Measurements from ENCODE around the gene ACKR3. TPM values are rescaled to one million over a fixed set of nuclear protein-coding genes. Genes with fewer than 3 reads are reported as not detected.

The ACKR3 gene
- total RNA-seq, 1 donor, result 18.8 TPM

DNA sequence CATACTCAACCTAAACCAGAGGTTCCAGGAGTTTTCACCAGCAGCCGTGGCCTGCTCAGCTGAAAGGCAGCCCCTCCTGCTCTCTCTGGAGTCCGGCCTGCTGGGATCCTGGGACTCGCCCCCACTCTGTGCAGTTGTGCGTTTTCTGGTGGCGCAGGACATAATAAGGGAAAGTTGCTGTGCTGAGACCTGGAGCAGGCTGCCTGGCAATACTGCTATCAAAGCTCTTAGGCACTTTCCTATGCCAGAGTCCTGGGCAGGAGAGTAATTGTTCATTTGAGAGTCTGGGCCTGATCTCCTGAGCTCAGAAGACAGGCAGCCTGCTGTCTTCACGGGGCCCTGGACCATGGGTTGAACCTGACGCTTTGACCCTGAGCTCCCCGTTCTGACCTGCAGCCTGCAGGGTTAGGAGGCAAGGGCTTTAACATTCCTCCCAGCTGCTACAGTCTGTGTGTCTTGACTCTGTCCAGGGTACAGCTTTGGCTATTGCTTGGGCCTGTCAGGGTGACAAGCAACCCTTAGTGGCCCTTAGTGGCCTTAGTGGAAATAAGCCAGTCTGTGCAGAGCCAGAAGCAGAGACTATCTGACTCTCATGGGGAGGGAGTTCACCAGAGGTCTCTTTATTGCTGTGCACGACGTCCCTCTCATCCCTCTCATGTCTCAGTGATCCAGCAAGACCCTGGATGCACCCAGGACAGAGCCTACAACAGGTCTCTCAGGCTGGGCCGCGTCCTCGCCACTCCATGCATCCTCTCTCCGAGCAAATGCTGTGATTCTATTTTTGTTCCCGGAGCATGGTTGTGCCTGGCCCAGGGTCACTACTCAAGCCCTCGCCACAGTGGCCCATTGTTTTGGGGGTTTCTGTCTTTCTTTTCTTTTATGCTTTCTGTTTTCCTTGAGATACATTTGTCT, 60.6 kb downstream of the ACKR3 start:
- Histone ChIP-seq H3K27ac (ENCODE audit: low read depth, low read length) (no peak overlapping the region), H3K36me3 (ENCODE audit: insufficient read depth, low read length) (no peaks in the 10 kb centered on the region), H4K20me1 (ENCODE audit: insufficient read depth, low read length) (no peaks in the 10 kb centered on the region), H3K4me2 (ENCODE audit: insufficient read depth, low read length) (no peak overlapping the region), H3K4me3 (ENCODE audit: insufficient read depth, low read length) (no peak overlapping the region), H2AFZ (ENCODE audit: low read length) (no peak overlapping the region), H3K4me1 (ENCODE audit: insufficient read depth, low read length) (no peaks in the 10 kb centered on the region), H3K27me3 (ENCODE audit: insufficient read depth, low read length) (peaks cover 16% of the 10 kb centered on the region), H3K79me2 (ENCODE audit: insufficient read depth, low read length) (no peaks in the 10 kb centered on the region), H3K9me3 (ENCODE audit: low read depth, low read length) (no peaks in the 10 kb centered on the region)
- no peak for DNase-seq (ENCODE audit: insufficient read length, low spot score, missing footprints)
- TF ChIP-seq, protein P1, sequence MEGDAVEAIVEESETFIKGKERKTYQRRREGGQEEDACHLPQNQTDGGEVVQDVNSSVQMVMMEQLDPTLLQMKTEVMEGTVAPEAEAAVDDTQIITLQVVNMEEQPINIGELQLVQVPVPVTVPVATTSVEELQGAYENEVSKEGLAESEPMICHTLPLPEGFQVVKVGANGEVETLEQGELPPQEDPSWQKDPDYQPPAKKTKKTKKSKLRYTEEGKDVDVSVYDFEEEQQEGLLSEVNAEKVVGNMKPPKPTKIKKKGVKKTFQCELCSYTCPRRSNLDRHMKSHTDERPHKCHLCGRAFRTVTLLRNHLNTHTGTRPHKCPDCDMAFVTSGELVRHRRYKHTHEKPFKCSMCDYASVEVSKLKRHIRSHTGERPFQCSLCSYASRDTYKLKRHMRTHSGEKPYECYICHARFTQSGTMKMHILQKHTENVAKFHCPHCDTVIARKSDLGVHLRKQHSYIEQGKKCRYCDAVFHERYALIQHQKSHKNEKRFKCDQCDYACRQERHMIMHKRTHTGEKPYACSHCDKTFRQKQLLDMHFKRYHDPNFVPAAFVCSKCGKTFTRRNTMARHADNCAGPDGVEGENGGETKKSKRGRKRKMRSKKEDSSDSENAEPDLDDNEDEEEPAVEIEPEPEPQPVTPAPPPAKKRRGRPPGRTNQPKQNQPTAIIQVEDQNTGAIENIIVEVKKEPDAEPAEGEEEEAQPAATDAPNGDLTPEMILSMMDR (IDR thresholded peaks at IDR 0.05; ENCODE audit: extremely low read depth, low read depth, low read length), result no peak

DNA sequence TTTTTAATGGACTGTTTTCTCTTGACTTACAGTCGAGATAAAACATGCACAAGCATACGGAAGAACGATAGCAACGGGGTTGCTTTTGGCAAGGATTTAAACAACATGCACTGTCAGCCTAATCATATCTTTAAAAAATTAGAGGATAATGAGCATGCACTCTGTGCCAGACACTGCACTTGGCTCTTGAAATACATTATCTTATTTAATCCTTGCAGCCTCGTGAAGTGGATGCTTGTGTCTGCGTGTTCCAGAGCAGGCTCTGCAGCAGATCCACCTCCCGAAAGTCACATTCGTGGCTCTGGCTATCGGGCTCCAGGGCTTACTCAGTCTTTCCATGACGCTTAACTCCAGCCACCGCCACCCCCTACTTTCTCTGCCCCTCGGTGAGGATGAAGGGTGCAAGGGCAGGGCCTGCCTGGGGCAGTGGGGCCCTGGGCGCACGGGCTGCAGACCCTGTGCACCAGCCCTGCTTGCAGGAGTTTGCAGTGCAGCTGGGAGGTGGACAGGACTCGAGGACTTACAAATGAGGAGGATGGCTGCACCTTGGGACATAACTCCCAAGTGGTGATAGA, 61.7 kb downstream of the ACKR3 start:
- TF ChIP-seq, protein P1 (IDR thresholded peaks at IDR 0.05; ENCODE audit: extremely low read depth, low read depth, low read length), result no peak
- Histone ChIP-seq H3K9me3 (ENCODE audit: low read depth, low read length) (no peaks in the 10 kb centered on the region), H4K20me1 (ENCODE audit: insufficient read depth, low read length) (no peaks in the 10 kb centered on the region), H3K27ac (ENCODE audit: low read depth, low read length) (no peak overlapping the region), H3K36me3 (ENCODE audit: insufficient read depth, low read length) (no peaks in the 10 kb centered on the region), H3K4me1 (ENCODE audit: insufficient read depth, low read length) (no peaks in the 10 kb centered on the region), H3K79me2 (ENCODE audit: insufficient read depth, low read length) (no peaks in the 10 kb centered on the region), H3K27me3 (ENCODE audit: insufficient read depth, low read length) (peaks cover 16% of the 10 kb centered on the region), H3K4me3 (ENCODE audit: insufficient read depth, low read length) (no peak overlapping the region), H3K4me2 (ENCODE audit: insufficient read depth, low read length) (no peak overlapping the region), H2AFZ (ENCODE audit: low read length) (no peak overlapping the region)
- no peak for DNase-seq (ENCODE audit: insufficient read length, low spot score, missing footprints)

DNA sequence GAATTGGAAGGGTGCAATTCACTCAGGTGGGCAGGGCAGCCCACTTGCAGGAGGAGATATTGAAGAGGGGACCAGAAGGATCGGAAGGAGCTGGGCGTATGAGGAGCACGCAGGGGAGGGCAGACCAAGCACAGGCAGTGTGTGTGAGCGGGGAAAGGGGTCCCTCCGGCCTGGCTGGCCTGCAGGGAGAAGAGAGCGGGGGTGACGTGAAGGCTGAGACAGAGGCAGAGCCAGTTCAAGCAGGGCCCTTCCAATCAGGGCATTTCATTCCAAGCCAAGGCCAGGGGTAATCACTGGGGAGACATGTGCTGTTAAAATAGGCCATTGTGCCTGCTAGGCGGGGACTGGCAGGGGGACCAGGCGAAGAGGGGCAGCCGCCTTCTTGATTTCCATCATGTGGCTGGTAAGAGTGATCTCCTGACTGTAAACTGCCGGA, 62.2 kb downstream of the ACKR3 start:
- no peak overlapping the region for H3K4me2 ChIP-seq (ENCODE audit: insufficient read depth, low read length)
- H3K27ac ChIP-seq (ENCODE audit: low read depth, low read length), result no peak overlapping the region
- peaks cover 13% of the 10 kb centered on the region for H3K27me3 ChIP-seq (ENCODE audit: insufficient read depth, low read length)

More for the DNA sequence above, 62.2 kb downstream of the ACKR3 start:
- Histone ChIP-seq H2AFZ (ENCODE audit: low read length) (no peak overlapping the region), H4K20me1 (ENCODE audit: insufficient read depth, low read length) (no peaks in the 10 kb centered on the region), H3K36me3 (ENCODE audit: insufficient read depth, low read length) (no peaks in the 10 kb centered on the region), H3K79me2 (ENCODE audit: insufficient read depth, low read length) (no peaks in the 10 kb centered on the region), H3K4me3 (ENCODE audit: insufficient read depth, low read length) (no peak overlapping the region), H3K4me1 (ENCODE audit: insufficient read depth, low read length) (no peaks in the 10 kb centered on the region), H3K9me3 (ENCODE audit: low read depth, low read length) (no peaks in the 10 kb centered on the region)
- TF ChIP-seq, protein P1 (IDR thresholded peaks at IDR 0.05; ENCODE audit: extremely low read depth, low read depth, low read length), result no peak
- DNase-seq (ENCODE audit: insufficient read length, low spot score, missing footprints), result no peak
